ENCODE results near the gene MKNK2. TPM values are rescaled to one million over a fixed set of nuclear protein-coding genes. Genes with fewer than 3 reads are reported as not detected.
A peak's percentile ranks its signal among the peaks of the same experiment; 100 is the strongest.

MKNK2 gene
- total RNA-seq, 1 experiment from 2014 or later: 240 TPM

DNA sequence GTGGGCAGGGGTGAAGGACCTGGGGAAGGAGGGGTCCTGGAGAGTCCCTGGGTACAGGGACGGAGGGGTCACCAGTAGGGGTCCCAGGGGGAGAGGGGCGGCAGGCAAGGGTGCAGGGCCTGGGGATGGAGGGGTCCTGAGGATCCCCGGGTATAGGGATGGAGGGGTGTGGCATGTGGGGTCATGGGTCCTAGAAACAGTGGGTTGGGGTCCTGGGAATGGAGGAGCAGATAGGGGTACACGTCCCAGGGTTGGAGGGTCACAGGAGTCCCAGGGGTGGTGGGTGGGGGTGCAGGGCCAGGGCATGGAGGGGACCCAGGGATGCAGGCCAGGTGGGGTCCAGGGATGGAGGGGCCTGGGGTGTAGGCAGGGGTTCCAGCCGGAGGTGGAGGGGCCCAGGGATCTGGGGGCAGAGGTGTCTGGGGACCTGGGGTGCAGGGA lies 36.9 kb downstream of the MKNK2 start:
- Histone ChIP-seq H3K36me3 (ENCODE audit: control insufficient read depth, insufficient read depth, low read length) (peaks cover 3% of the 10 kb centered on the region; the same call in 1 of the 2 replicates), H3K4me3 (ENCODE audit: low read depth in 2 of 2, low read length in 2 of 2) (peak overlapping the region in 1 of 2 experiments; percentile 45; a peak in 2 of 4 replicates), H3K4me1 (ENCODE audit: control insufficient read depth, insufficient read depth, low read length) (no peaks in the 10 kb centered on the region), H3K27me3 (ENCODE audit: control insufficient read depth, insufficient read depth, low read length) (no peaks in the 10 kb centered on the region), H3K27ac (ENCODE audit: low read length) (no peak overlapping the region), H3K9me3 (ENCODE audit: control insufficient read depth, insufficient read depth, low read depth, low read length) (no peaks in the 10 kb centered on the region)
- no TSS peak for BruUV-seq (replicated peaks)
- intact Hi-C loops (cut with micrococcal nuclease; ENCODE audit: unreplicated experiment) (no loop called here), in situ Hi-C loops (cut with HindIII; ENCODE audit: low pct_unique_long_range_greater_than_20kb, low sequenced_read_pairs) (no loop called here)
- DNase-seq (ENCODE audit: low read depth, low spot score): no peak
- POLR2A ChIA-PET: no interaction called here
- ATAC-seq: no peak
- CTCF ChIA-PET: no interaction called here
- TF ChIP-seq, protein P1, sequence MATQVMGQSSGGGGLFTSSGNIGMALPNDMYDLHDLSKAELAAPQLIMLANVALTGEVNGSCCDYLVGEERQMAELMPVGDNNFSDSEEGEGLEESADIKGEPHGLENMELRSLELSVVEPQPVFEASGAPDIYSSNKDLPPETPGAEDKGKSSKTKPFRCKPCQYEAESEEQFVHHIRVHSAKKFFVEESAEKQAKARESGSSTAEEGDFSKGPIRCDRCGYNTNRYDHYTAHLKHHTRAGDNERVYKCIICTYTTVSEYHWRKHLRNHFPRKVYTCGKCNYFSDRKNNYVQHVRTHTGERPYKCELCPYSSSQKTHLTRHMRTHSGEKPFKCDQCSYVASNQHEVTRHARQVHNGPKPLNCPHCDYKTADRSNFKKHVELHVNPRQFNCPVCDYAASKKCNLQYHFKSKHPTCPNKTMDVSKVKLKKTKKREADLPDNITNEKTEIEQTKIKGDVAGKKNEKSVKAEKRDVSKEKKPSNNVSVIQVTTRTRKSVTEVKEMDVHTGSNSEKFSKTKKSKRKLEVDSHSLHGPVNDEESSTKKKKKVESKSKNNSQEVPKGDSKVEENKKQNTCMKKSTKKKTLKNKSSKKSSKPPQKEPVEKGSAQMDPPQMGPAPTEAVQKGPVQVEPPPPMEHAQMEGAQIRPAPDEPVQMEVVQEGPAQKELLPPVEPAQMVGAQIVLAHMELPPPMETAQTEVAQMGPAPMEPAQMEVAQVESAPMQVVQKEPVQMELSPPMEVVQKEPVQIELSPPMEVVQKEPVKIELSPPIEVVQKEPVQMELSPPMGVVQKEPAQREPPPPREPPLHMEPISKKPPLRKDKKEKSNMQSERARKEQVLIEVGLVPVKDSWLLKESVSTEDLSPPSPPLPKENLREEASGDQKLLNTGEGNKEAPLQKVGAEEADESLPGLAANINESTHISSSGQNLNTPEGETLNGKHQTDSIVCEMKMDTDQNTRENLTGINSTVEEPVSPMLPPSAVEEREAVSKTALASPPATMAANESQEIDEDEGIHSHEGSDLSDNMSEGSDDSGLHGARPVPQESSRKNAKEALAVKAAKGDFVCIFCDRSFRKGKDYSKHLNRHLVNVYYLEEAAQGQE (IDR thresholded peaks at IDR 0.05; ENCODE audit: insufficient read depth in 1 of 2, low read depth in 2 of 2, low read length in 1 of 2): no peak
- TF ChIP-seq POLR2AphosphoS5 (IDR thresholded peaks at IDR 0.05; ENCODE audit: low read depth, low read length) (no peak), CTCF (IDR thresholded peaks at IDR 0.05) (no peak), TCF7L2 (IDR thresholded peaks at IDR 0.05; ENCODE audit: low read depth, low read length) (no peak), SIN3A (IDR thresholded peaks at IDR 0.05; ENCODE audit: borderline replicate concordance, insufficient read depth, low read depth, low read length) (no peak)

- Histone ChIP-seq H3K4me1 (ENCODE audit: control insufficient read depth, insufficient read depth, low read length) (no peaks in the 10 kb centered on the region), H3K9me3 (ENCODE audit: control insufficient read depth, insufficient read depth, low read depth, low read length) (no peaks in the 10 kb centered on the region), H3K27me3 (ENCODE audit: control insufficient read depth, insufficient read depth, low read length) (no peaks in the 10 kb centered on the region), H3K36me3 (ENCODE audit: control insufficient read depth, insufficient read depth, low read length) (peaks cover 3% of the 10 kb centered on the region; the same call in 1 of the 2 replicates), H3K4me3 (ENCODE audit: low read depth in 2 of 2, low read length in 2 of 2) (no peak overlapping the region), H3K27ac (ENCODE audit: low read length) (no peak overlapping the region)
- DNase-seq (ENCODE audit: low read depth, low spot score) (no peak), ATAC-seq (no peak)
- in situ Hi-C loops (cut with HindIII; ENCODE audit: low pct_unique_long_range_greater_than_20kb, low sequenced_read_pairs) (no loop called here), intact Hi-C loops (cut with micrococcal nuclease; ENCODE audit: unreplicated experiment) (no loop called here)
- TF ChIP-seq CTCF (IDR thresholded peaks at IDR 0.05) (no peak), POLR2AphosphoS5 (IDR thresholded peaks at IDR 0.05; ENCODE audit: low read depth, low read length) (no peak), TCF7L2 (IDR thresholded peaks at IDR 0.05; ENCODE audit: low read depth, low read length) (no peak), SIN3A (IDR thresholded peaks at IDR 0.05; ENCODE audit: borderline replicate concordance, insufficient read depth, low read depth, low read length) (no peak)
- TF ChIP-seq, protein P1 (IDR thresholded peaks at IDR 0.05; ENCODE audit: insufficient read depth in 1 of 2, low read depth in 2 of 2, low read length in 1 of 2): no peak
- ChIA-PET POLR2A (no interaction called here), CTCF (no interaction called here)
- BruUV-seq (replicated peaks): no TSS peak
Measured at GRCh38 chr19:2013683-2013961, 37.4 kb downstream of the MKNK2 start.

Measured in Panc1 (cell line).